ENCODE data around the gene TM2D3. TPM values are rescaled to one million over a fixed set of nuclear protein-coding genes. Genes with fewer than 3 reads are reported as not detected.

Gene TM2D3
- total RNA-seq, 2 donors from 2014 or later = 48.6 to 67.0 TPM

DNA sequence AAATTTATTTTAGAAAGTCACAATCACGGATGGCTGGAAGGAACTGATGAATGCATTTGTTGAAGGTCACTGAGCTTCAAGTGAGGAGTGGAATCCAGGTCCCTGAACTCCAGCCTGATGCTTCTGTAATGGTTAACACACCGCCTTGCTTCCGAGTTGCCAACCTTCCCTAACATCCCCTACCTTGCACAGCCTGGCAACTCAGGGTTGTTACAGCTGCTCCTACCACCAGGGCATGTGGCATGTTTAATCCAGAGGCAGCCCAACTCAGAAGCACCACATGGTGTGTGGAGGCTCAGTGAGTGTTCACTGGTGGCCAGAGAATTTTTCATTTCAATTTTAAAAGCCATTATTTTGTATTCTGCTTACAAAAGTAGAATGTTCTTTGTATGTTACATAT, 4.9 kb downstream of the TM2D3 start:
- WGBS = 78% methylated on average over 3 of the region's 3 CpGs
- intact Hi-C loops (cut with DNase I) = no loop called here
- TF ChIP-seq POLR2A (IDR thresholded peaks at IDR 0.05) = no peak
- TF ChIP-seq POLR2AphosphoS5 (IDR thresholded peaks at IDR 0.05) = no peak
- no peak for TF ChIP-seq CTCF (IDR thresholded peaks at IDR 0.05)
- no peak overlapping the region for H3K27ac ChIP-seq
- no peaks in the 10 kb centered on the region for H3K9me3 ChIP-seq
- no peaks in the 10 kb centered on the region for H3K27me3 ChIP-seq (replicated peaks; ENCODE audit: insufficient read depth)
- DNase-seq (ENCODE audit: low spot score) = no peak
- H3K4me1 ChIP-seq (replicated peaks) = peaks cover 5% of the 10 kb centered on the region
- no peak overlapping the region for H3K4me3 ChIP-seq
- H3K36me3 ChIP-seq = peaks cover 0 to 5% of the 10 kb centered on the region in 2 donors

- intact Hi-C loops (cut with DNase I) = no loop called here
- H3K36me3 ChIP-seq = peaks cover 0 to 5% of the 10 kb centered on the region in 2 donors
- H3K27me3 ChIP-seq (replicated peaks; ENCODE audit: insufficient read depth) = no peaks in the 10 kb centered on the region
- WGBS = 73% methylated on average over 8 of the region's 8 CpGs
- H3K27ac ChIP-seq = no peak overlapping the region
- no peaks in the 10 kb centered on the region for H3K9me3 ChIP-seq
- TF ChIP-seq CTCF (IDR thresholded peaks at IDR 0.05) (no peak), POLR2AphosphoS5 (IDR thresholded peaks at IDR 0.05) (no peak), POLR2A (IDR thresholded peaks at IDR 0.05) (no peak)
- H3K4me3 ChIP-seq = no peak overlapping the region
- peaks cover 5% of the 10 kb centered on the region for H3K4me1 ChIP-seq (replicated peaks)
- DNase-seq (ENCODE audit: low spot score) = no peak
Measured at GRCh38 chr15:101646672-101647071, 5.5 kb downstream of the TM2D3 start.

DNA sequence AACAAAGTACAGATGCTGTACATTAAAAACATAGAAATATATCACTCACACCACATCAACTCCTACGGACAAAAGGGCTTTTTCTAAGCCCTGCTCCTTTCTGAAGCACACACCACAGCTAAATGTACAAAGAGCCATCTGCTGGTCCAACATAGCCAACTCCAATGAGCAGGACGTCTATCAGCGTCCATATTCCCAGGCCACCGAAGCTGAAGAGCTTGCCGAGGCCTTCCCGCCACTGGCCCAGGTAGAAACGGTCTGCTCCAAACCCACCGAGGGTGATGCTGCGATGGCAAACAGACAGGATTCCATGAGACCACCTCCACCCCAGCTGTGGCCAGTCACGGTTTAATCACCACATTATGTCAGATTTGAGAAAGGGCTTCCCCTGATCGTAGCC, 9.8 kb downstream of the TM2D3 start:
- Histone ChIP-seq H3K36me3 (peaks cover 0 to 5% of the 10 kb centered on the region in 2 donors), H3K9me3 (no peaks in the 10 kb centered on the region), H3K27me3 (replicated peaks; ENCODE audit: insufficient read depth) (no peaks in the 10 kb centered on the region), H3K4me3 (no peak overlapping the region), H3K27ac (no peak overlapping the region), H3K4me1 (replicated peaks) (no peaks in the 10 kb centered on the region)
- 62% methylated on average over 11 of the region's 11 CpGs for WGBS
- TF ChIP-seq POLR2A (IDR thresholded peaks at IDR 0.05) (no peak), CTCF (IDR thresholded peaks at IDR 0.05) (no peak), POLR2AphosphoS5 (IDR thresholded peaks at IDR 0.05) (no peak)
- DNase-seq (ENCODE audit: low spot score) = no peak
- intact Hi-C loops (cut with DNase I) = no loop called here

- intact Hi-C loops (cut with DNase I) = loop anchor here (1.0 kb wide), 1 partner anchor 342 kb away; no protein-coding TSS in a partner anchor
- peaks cover 0 to 5% of the 10 kb centered on the region in 2 donors for H3K36me3 ChIP-seq
- H3K27ac ChIP-seq = no peak overlapping the region
- no peaks in the 10 kb centered on the region for H3K27me3 ChIP-seq (replicated peaks; ENCODE audit: insufficient read depth)
- no peaks in the 10 kb centered on the region for H3K9me3 ChIP-seq
- no peaks in the 10 kb centered on the region for H3K4me1 ChIP-seq (replicated peaks)
- WGBS = 50% methylated on average over 1 of the region's 1 CpG
- no peak for DNase-seq (ENCODE audit: low spot score)
- no peak overlapping the region for H3K4me3 ChIP-seq
- TF ChIP-seq POLR2AphosphoS5 (IDR thresholded peaks at IDR 0.05) (peak; percentile 15), CTCF (IDR thresholded peaks at IDR 0.05) (no peak)
Measured at GRCh38 chr15:101641894-101642293, 10.3 kb downstream of the TM2D3 start.

DNA sequence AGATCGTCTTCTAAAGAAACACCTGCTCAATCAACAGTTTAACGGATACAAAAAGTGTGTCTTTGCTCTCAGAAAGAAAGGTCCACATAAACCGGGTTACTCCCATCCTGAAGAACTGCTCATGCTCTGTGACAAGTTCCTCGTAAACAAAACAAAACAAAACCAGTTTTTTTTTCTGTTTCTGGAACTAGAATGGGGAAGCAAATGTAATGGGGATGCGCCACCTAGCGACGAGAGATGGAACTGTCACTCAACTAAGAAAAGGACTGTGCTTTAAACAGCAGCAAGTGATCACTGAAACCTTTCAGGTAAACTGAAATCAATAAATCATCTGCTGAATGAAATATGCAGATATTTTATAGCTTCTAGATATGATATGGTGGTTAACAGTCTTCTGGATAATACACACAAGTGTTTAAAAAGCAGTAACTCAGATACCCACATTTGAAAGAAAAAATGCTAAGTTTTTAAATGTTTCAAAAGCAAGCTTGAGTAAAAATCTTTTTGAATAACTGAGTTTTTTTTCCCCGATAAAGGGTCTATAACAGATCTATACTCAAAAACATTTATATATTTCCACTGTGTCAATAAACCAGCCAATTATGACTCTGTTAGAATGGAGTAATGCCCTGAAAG, 10.9 kb downstream of the TM2D3 start:
- intact Hi-C loops (cut with DNase I) = loop anchor here (1.0 kb wide), 1 partner anchor 341 kb away; no protein-coding TSS in a partner anchor
- Histone ChIP-seq H3K4me1 (replicated peaks) (no peaks in the 10 kb centered on the region), H3K9me3 (no peaks in the 10 kb centered on the region), H3K27ac (no peak overlapping the region), H3K4me3 (no peak overlapping the region), H3K27me3 (replicated peaks; ENCODE audit: insufficient read depth) (no peaks in the 10 kb centered on the region), H3K36me3 (peaks cover 0 to 5% of the 10 kb centered on the region in 2 donors)
- WGBS = 23% methylated on average over 8 of the region's 8 CpGs
- TF ChIP-seq CTCF (IDR thresholded peaks at IDR 0.05) = peak; percentile 83 to 95 (median 90)
- no peak for TF ChIP-seq POLR2A (IDR thresholded peaks at IDR 0.05)
- TF ChIP-seq POLR2AphosphoS5 (IDR thresholded peaks at IDR 0.05) = peak; percentile 66
- DNase-seq (ENCODE audit: low spot score) = peak; percentile 57

Data from prostate gland (tissue), 2 donors.